ENCODE measurements around the gene TTLL9. TPM values are rescaled to one million over a fixed set of nuclear protein-coding genes. Genes with fewer than 3 reads are reported as not detected.

The TTLL9 gene
- total and polyA plus RNA-seq, 2 of the 13 experiments (the other 11 are each of a cell fraction or from before 2014, with no cell fraction given) = not detected

DNA sequence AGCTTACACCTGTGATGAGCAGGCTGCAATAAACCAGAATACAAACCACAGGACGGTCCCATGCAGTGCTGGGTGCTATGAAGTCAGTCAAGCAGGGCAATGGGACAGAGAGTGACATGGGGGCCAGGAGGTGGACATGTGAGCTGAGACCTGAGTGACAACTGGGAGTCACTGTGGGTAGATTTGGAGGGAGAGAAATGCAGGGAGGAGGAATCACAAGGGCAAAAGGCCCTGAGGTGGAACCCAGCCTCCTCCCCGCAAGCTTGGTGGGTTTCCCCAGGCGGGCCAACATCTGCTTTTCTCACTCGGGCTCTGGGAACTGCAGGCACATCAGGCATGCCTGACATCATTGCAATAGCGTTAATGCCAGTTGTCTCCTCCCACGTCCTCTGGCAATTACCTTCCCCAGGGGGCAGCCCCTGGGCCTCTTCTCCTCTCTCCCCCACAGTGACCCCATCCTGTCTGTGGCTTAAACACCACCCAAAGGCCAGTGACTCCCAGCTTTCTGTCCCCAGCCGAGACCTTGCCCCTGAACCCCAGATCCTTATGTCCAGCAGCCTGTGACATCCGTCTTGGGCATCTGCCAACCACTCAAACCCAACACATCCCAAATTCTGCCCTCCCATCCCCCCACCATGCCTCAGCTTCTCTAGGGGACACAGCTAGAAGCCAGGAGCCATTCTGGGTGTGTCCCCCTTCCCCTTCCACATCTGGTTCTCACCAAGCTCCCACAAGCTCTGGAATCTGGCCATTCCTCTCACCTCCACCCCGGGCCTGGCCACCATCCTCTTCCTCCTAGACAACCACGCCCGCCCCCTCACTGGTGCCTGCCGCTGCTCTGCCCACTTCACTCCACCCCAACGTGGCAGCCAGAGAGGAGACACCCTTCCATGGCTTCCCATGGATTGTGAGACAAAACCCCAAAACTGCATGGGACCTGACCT, 53.2 kb downstream of the TTLL9 start:
- Histone ChIP-seq H3K4me1 (ENCODE audit: insufficient read depth, low read length) (no peaks in the 10 kb centered on the region), H3K79me2 (ENCODE audit: insufficient read depth, low read length) (no peaks in the 10 kb centered on the region), H3K27me3 (ENCODE audit: control insufficient read depth in 1 of 2, insufficient read depth in 2 of 2, low read length in 2 of 2) (peaks cover 5 to 48% of the 10 kb centered on the region in 2 experiments), H3K9me3 (ENCODE audit: low read length) (no peaks in the 10 kb centered on the region), H3K4me3 (replicated peaks in 1 of 3; ENCODE audit: insufficient read depth in 1 of 3, low read depth in 2 of 3, low read length in 3 of 3) (no peak overlapping the region), H3K9ac (ENCODE audit: insufficient read depth, low read depth, low read length) (no peak overlapping the region), H2AFZ (ENCODE audit: low read length) (no peak overlapping the region), H3K27ac (ENCODE audit: extremely low read length, insufficient read depth, low read length) (no peak overlapping the region), H4K20me1 (ENCODE audit: insufficient read depth, low read length) (no peaks in the 10 kb centered on the region), H3K36me3 (replicated peaks in 1 of 2; ENCODE audit: control insufficient read depth in 1 of 2, insufficient read depth in 2 of 2, low read length in 2 of 2) (no peaks in the 10 kb centered on the region), H3K4me2 (ENCODE audit: low read depth, low read length) (no peak overlapping the region)
- 20% methylated on average over 12 of the region's 13 CpGs for WGBS (ENCODE audit: low lambda C conversion rate)
- in situ Hi-C loops (cut with HindIII; ENCODE audit: extremely low pct_ligation_motif_present, low pct_unique_long_range_greater_than_20kb) = no loop called here
- BruUV-seq (replicated peaks) = no TSS peak
- intact Hi-C loops (cut with micrococcal nuclease; ENCODE audit: unreplicated experiment) = no loop called here
- DNase-seq (ENCODE audit: low spot score) = no peak
- ChIA-PET POLR2A (no interaction called here), CTCF (ENCODE audit: low intra/inter-chr PET ratio, low total read pairs) (no interaction called here)
- FAIRE-seq = no peak
- ATAC-seq = no peak
- TF ChIP-seq, protein P1, sequence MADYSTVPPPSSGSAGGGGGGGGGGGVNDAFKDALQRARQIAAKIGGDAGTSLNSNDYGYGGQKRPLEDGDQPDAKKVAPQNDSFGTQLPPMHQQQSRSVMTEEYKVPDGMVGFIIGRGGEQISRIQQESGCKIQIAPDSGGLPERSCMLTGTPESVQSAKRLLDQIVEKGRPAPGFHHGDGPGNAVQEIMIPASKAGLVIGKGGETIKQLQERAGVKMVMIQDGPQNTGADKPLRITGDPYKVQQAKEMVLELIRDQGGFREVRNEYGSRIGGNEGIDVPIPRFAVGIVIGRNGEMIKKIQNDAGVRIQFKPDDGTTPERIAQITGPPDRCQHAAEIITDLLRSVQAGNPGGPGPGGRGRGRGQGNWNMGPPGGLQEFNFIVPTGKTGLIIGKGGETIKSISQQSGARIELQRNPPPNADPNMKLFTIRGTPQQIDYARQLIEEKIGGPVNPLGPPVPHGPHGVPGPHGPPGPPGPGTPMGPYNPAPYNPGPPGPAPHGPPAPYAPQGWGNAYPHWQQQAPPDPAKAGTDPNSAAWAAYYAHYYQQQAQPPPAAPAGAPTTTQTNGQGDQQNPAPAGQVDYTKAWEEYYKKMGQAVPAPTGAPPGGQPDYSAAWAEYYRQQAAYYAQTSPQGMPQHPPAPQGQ (CRISPR knock-in tag; IDR thresholded peaks at IDR 0.05; ENCODE audit: borderline replicate concordance) = no peak
- TF ChIP-seq, protein P2, sequence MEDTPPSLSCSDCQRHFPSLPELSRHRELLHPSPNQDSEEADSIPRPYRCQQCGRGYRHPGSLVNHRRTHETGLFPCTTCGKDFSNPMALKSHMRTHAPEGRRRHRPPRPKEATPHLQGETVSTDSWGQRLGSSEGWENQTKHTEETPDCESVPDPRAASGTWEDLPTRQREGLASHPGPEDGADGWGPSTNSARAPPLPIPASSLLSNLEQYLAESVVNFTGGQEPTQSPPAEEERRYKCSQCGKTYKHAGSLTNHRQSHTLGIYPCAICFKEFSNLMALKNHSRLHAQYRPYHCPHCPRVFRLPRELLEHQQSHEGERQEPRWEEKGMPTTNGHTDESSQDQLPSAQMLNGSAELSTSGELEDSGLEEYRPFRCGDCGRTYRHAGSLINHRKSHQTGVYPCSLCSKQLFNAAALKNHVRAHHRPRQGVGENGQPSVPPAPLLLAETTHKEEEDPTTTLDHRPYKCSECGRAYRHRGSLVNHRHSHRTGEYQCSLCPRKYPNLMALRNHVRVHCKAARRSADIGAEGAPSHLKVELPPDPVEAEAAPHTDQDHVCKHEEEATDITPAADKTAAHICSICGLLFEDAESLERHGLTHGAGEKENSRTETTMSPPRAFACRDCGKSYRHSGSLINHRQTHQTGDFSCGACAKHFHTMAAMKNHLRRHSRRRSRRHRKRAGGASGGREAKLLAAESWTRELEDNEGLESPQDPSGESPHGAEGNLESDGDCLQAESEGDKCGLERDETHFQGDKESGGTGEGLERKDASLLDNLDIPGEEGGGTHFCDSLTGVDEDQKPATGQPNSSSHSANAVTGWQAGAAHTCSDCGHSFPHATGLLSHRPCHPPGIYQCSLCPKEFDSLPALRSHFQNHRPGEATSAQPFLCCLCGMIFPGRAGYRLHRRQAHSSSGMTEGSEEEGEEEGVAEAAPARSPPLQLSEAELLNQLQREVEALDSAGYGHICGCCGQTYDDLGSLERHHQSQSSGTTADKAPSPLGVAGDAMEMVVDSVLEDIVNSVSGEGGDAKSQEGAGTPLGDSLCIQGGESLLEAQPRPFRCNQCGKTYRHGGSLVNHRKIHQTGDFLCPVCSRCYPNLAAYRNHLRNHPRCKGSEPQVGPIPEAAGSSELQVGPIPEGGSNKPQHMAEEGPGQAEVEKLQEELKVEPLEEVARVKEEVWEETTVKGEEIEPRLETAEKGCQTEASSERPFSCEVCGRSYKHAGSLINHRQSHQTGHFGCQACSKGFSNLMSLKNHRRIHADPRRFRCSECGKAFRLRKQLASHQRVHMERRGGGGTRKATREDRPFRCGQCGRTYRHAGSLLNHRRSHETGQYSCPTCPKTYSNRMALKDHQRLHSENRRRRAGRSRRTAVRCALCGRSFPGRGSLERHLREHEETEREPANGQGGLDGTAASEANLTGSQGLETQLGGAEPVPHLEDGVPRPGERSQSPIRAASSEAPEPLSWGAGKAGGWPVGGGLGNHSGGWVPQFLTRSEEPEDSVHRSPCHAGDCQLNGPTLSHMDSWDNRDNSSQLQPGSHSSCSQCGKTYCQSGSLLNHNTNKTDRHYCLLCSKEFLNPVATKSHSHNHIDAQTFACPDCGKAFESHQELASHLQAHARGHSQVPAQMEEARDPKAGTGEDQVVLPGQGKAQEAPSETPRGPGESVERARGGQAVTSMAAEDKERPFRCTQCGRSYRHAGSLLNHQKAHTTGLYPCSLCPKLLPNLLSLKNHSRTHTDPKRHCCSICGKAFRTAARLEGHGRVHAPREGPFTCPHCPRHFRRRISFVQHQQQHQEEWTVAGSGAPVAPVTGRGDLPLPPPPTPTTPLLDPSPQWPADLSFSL (CRISPR knock-in tag; IDR thresholded peaks at IDR 0.05) = no peak
- no peak for TF ChIP-seq SP4 (CRISPR knock-in tag; IDR thresholded peaks at IDR 0.05)
- no peak for TF ChIP-seq RXRB (CRISPR knock-in tag; IDR thresholded peaks at IDR 0.05; ENCODE audit: borderline replicate concordance)
- TF ChIP-seq KDM5A (IDR thresholded peaks at IDR 0.05; ENCODE audit: borderline replicate concordance, low read length) = no peak
- no peak for TF ChIP-seq ZNF564 (CRISPR knock-in tag; IDR thresholded peaks at IDR 0.05)
- no peak for TF ChIP-seq ZNF550 (CRISPR knock-in tag; IDR thresholded peaks at IDR 0.05; ENCODE audit: borderline replicate concordance)
- TF ChIP-seq CEBPG (CRISPR knock-in tag; IDR thresholded peaks at IDR 0.05) = no peak
- TF ChIP-seq, protein P3, sequence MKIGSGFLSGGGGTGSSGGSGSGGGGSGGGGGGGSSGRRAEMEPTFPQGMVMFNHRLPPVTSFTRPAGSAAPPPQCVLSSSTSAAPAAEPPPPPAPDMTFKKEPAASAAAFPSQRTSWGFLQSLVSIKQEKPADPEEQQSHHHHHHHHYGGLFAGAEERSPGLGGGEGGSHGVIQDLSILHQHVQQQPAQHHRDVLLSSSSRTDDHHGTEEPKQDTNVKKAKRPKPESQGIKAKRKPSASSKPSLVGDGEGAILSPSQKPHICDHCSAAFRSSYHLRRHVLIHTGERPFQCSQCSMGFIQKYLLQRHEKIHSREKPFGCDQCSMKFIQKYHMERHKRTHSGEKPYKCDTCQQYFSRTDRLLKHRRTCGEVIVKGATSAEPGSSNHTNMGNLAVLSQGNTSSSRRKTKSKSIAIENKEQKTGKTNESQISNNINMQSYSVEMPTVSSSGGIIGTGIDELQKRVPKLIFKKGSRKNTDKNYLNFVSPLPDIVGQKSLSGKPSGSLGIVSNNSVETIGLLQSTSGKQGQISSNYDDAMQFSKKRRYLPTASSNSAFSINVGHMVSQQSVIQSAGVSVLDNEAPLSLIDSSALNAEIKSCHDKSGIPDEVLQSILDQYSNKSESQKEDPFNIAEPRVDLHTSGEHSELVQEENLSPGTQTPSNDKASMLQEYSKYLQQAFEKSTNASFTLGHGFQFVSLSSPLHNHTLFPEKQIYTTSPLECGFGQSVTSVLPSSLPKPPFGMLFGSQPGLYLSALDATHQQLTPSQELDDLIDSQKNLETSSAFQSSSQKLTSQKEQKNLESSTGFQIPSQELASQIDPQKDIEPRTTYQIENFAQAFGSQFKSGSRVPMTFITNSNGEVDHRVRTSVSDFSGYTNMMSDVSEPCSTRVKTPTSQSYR (CRISPR knock-in tag; IDR thresholded peaks at IDR 0.05; ENCODE audit: borderline replicate concordance) = no peak
- no peak for TF ChIP-seq TEAD2 (CRISPR knock-in tag; IDR thresholded peaks at IDR 0.05)
- TF ChIP-seq RBM22 (optimal IDR thresholded peaks at IDR 0.05; ENCODE audit: low read length) = no peak

Data from HepG2 (cell line).